ENCODE data around the gene ALG9.

The ALG9 gene

GRCh38 chr11:111834432-111835163 is 36.8 kb downstream of the ALG9 start:
- Mint-ChIP-seq H3K27ac (no peak overlapping the region), H3K4me3 (no peak overlapping the region), H3K9me3 (no peaks in the 10 kb centered on the region), H3K4me1 (peaks cover 18% of the 10 kb centered on the region), H3K36me3 (ENCODE audit: low read depth) (peaks cover 49% of the 10 kb centered on the region), H3K27me3 (no peaks in the 10 kb centered on the region)
- no peak for ATAC-seq
- DNase-seq = no peak

GRCh38 chr11:111833524-111833923 is 37.9 kb downstream of the ALG9 start:
- H3K4me3 Mint-ChIP-seq = no peak overlapping the region
- ATAC-seq (no peak), DNase-seq (no peak)
- no peaks in the 10 kb centered on the region for H3K27me3 Mint-ChIP-seq
- H3K36me3 Mint-ChIP-seq (ENCODE audit: low read depth) = peaks cover 50% of the 10 kb centered on the region
- H3K27ac Mint-ChIP-seq = no peak overlapping the region
- no peaks in the 10 kb centered on the region for H3K9me3 Mint-ChIP-seq
- H3K4me1 Mint-ChIP-seq = peaks cover 28% of the 10 kb centered on the region

GRCh38 chr11:111829185-111829968 is 42.0 kb downstream of the ALG9 start:
- no peak overlapping the region for H3K4me3 Mint-ChIP-seq
- H3K4me1 Mint-ChIP-seq = peaks cover 17% of the 10 kb centered on the region
- no peaks in the 10 kb centered on the region for H3K9me3 Mint-ChIP-seq
- ATAC-seq (peak; percentile 15), DNase-seq (no peak)
- H3K27me3 Mint-ChIP-seq = no peaks in the 10 kb centered on the region
- H3K36me3 Mint-ChIP-seq (ENCODE audit: low read depth) = peaks cover 23% of the 10 kb centered on the region
- no peak overlapping the region for H3K27ac Mint-ChIP-seq

- peaks cover 17% of the 10 kb centered on the region for H3K4me1 Mint-ChIP-seq
- H3K27ac Mint-ChIP-seq = no peak overlapping the region
- no peak overlapping the region for H3K4me3 Mint-ChIP-seq
- H3K9me3 Mint-ChIP-seq = no peaks in the 10 kb centered on the region
- H3K36me3 Mint-ChIP-seq (ENCODE audit: low read depth) = peaks cover 16% of the 10 kb centered on the region
- no peak for ATAC-seq
- H3K27me3 Mint-ChIP-seq = no peaks in the 10 kb centered on the region
- no peak for DNase-seq
These were observed 44.9 kb downstream of the ALG9 start for GRCh38 chr11:111826322-111826950.

GRCh38 chr11:111823629-111824028 is 47.8 kb downstream of the ALG9 start:
- no peak overlapping the region for H3K4me3 Mint-ChIP-seq
- H3K36me3 Mint-ChIP-seq (ENCODE audit: low read depth) = peaks cover 16% of the 10 kb centered on the region
- H3K4me1 Mint-ChIP-seq = peaks cover 3% of the 10 kb centered on the region
- no peak overlapping the region for H3K27ac Mint-ChIP-seq
- no peaks in the 10 kb centered on the region for H3K27me3 Mint-ChIP-seq
- DNase-seq (no peak), ATAC-seq (no peak)
- no peaks in the 10 kb centered on the region for H3K9me3 Mint-ChIP-seq

- Mint-ChIP-seq H3K36me3 (ENCODE audit: low read depth) (peaks cover 14% of the 10 kb centered on the region), H3K27me3 (no peaks in the 10 kb centered on the region), H3K4me3 (no peak overlapping the region), H3K9me3 (no peaks in the 10 kb centered on the region), H3K27ac (no peak overlapping the region), H3K4me1 (no peaks in the 10 kb centered on the region)
- no peak for ATAC-seq
- DNase-seq = no peak
These were observed 48.2 kb downstream of the ALG9 start for GRCh38 chr11:111823131-111823530.

- H3K27ac Mint-ChIP-seq = no peak overlapping the region
- H3K36me3 Mint-ChIP-seq (ENCODE audit: low read depth) = peaks cover 18% of the 10 kb centered on the region
- DNase-seq = no peak
- no peaks in the 10 kb centered on the region for H3K27me3 Mint-ChIP-seq
- no peak for ATAC-seq
- no peak overlapping the region for H3K4me3 Mint-ChIP-seq
- H3K9me3 Mint-ChIP-seq = no peaks in the 10 kb centered on the region
- H3K4me1 Mint-ChIP-seq = no peaks in the 10 kb centered on the region
These were observed 51.5 kb downstream of the ALG9 start for GRCh38 chr11:111819829-111820237.

GRCh38 chr11:111819161-111819828 is 52.1 kb downstream of the ALG9 start:
- Mint-ChIP-seq H3K4me1 (no peaks in the 10 kb centered on the region), H3K27ac (no peak overlapping the region), H3K27me3 (no peaks in the 10 kb centered on the region), H3K9me3 (no peaks in the 10 kb centered on the region), H3K4me3 (no peak overlapping the region), H3K36me3 (ENCODE audit: low read depth) (peaks cover 18% of the 10 kb centered on the region)
- ATAC-seq = no peak
- no peak for DNase-seq

GRCh38 chr11:111815489-111815888 is 55.9 kb downstream of the ALG9 start:
- DNase-seq = no peak

GRCh38 chr11:111814557-111815320 is 56.6 kb downstream of the ALG9 start:
- Mint-ChIP-seq H3K4me1 (no peaks in the 10 kb centered on the region), H3K27ac (no peak overlapping the region), H3K9me3 (no peaks in the 10 kb centered on the region), H3K27me3 (no peaks in the 10 kb centered on the region), H3K36me3 (ENCODE audit: low read depth) (peaks cover 23% of the 10 kb centered on the region), H3K4me3 (no peak overlapping the region)
- no peak for DNase-seq
- no peak for ATAC-seq

More at GRCh38 chr11:111815489-111815888, 55.9 kb downstream of the ALG9 start:
- Mint-ChIP-seq H3K9me3 (no peaks in the 10 kb centered on the region), H3K4me1 (no peaks in the 10 kb centered on the region), H3K36me3 (ENCODE audit: low read depth) (peaks cover 23% of the 10 kb centered on the region), H3K27ac (no peak overlapping the region), H3K27me3 (no peaks in the 10 kb centered on the region), H3K4me3 (no peak overlapping the region)
- ATAC-seq = no peak

GRCh38 chr11:111814106-111814505 is 57.3 kb downstream of the ALG9 start:
- Mint-ChIP-seq H3K27me3 (no peaks in the 10 kb centered on the region), H3K9me3 (no peaks in the 10 kb centered on the region), H3K36me3 (ENCODE audit: low read depth) (peaks cover 21% of the 10 kb centered on the region), H3K27ac (no peak overlapping the region), H3K4me1 (no peaks in the 10 kb centered on the region), H3K4me3 (no peak overlapping the region)
- ATAC-seq (no peak), DNase-seq (no peak)

GRCh38 chr11:111812211-111812610 is 59.2 kb downstream of the ALG9 start:
- Mint-ChIP-seq H3K27me3 (no peaks in the 10 kb centered on the region), H3K4me3 (no peak overlapping the region), H3K9me3 (no peaks in the 10 kb centered on the region), H3K36me3 (ENCODE audit: low read depth) (peaks cover 24% of the 10 kb centered on the region), H3K27ac (no peak overlapping the region), H3K4me1 (no peaks in the 10 kb centered on the region)
- ATAC-seq = no peak
- no peak for DNase-seq

- Mint-ChIP-seq H3K27me3 (no peaks in the 10 kb centered on the region), H3K27ac (no peak overlapping the region), H3K9me3 (no peaks in the 10 kb centered on the region), H3K36me3 (ENCODE audit: low read depth) (peaks cover 23% of the 10 kb centered on the region), H3K4me1 (no peaks in the 10 kb centered on the region), H3K4me3 (no peak overlapping the region)
- DNase-seq (no peak), ATAC-seq (no peak)
These were observed 59.9 kb downstream of the ALG9 start for GRCh38 chr11:111811445-111811844.

- H3K36me3 Mint-ChIP-seq (ENCODE audit: low read depth) = peaks cover 34% of the 10 kb centered on the region
These were observed 62.5 kb downstream of the ALG9 start for GRCh38 chr11:111808834-111809233.

More at GRCh38 chr11:111808834-111809233, 62.5 kb downstream of the ALG9 start:
- DNase-seq (no peak), ATAC-seq (no peak)
- no peak overlapping the region for H3K4me3 Mint-ChIP-seq
- no peaks in the 10 kb centered on the region for H3K27me3 Mint-ChIP-seq
- H3K27ac Mint-ChIP-seq = no peak overlapping the region
- H3K4me1 Mint-ChIP-seq = no peaks in the 10 kb centered on the region
- H3K9me3 Mint-ChIP-seq = no peaks in the 10 kb centered on the region

Data from activated naive CD8-positive, alpha-beta T cell treated with anti-CD3 and anti-CD28 coated beads, Interleukin-2, amount 50 U/mL, for 24 hours (primary cell).